NB4 (cell line): ENCODE results near the gene CCDC187.

ENCODE experiments used
- CTCF ChIP-seq: IDR thresholded peaks from one replicate; pipeline ENCODE4 v1.5.1; 2012; ENCODE audit warnings: low read depth, low read length
- MAX ChIP-seq: IDR thresholded peaks from 2 replicates; pipeline ENCODE4 v1.6.1; 2011; ENCODE audit warnings: low read depth, low read length
- MYC ChIP-seq: IDR thresholded peaks from 2 replicates; pipeline ENCODE4 v1.6.1; 2011; ENCODE audit warnings: low read depth, low read length
- POLR2A ChIP-seq: IDR thresholded peaks from 2 replicates; pipeline ENCODE4 v1.6.1; 2011; ENCODE audit warnings: mild to moderate bottlenecking; ENCODE audit not compliant: insufficient read length; ENCODE audit errors: extremely low read depth

GRCh38 chr9:136273921-136274785, 29.7 kb downstream of the CCDC187 start:
- TF ChIP-seq CTCF (no peak), MAX (no peak), POLR2A (no peak), MYC (no peak)
